Measurements from ENCODE around the gene HBZ. TPM values are rescaled to one million over a fixed set of nuclear protein-coding genes. Genes with fewer than 3 reads are reported as not detected.

The HBZ gene
- total RNA-seq, 1 experiment from 2014 or later = not detected

GRCh38 chr16:183005-183404, 30.6 kb downstream of the HBZ start:
- H3K4me3 ChIP-seq (ENCODE audit: low read length) = no peak overlapping the region
- intact Hi-C loops (cut with micrococcal nuclease) = no loop called here
- no peaks in the 10 kb centered on the region for H4K20me1 ChIP-seq (ENCODE audit: low read length)
- no peak overlapping the region for H3K4me2 ChIP-seq (ENCODE audit: low read length)
- TF ChIP-seq EZH2phosphoT487 (IDR thresholded peaks at IDR 0.05; ENCODE audit: borderline replicate concordance, low read length) (no peak), EZH2 (IDR thresholded peaks at IDR 0.05; ENCODE audit: low read length, unreplicated experiment) (no peak)
- TF ChIP-seq, protein P1, sequence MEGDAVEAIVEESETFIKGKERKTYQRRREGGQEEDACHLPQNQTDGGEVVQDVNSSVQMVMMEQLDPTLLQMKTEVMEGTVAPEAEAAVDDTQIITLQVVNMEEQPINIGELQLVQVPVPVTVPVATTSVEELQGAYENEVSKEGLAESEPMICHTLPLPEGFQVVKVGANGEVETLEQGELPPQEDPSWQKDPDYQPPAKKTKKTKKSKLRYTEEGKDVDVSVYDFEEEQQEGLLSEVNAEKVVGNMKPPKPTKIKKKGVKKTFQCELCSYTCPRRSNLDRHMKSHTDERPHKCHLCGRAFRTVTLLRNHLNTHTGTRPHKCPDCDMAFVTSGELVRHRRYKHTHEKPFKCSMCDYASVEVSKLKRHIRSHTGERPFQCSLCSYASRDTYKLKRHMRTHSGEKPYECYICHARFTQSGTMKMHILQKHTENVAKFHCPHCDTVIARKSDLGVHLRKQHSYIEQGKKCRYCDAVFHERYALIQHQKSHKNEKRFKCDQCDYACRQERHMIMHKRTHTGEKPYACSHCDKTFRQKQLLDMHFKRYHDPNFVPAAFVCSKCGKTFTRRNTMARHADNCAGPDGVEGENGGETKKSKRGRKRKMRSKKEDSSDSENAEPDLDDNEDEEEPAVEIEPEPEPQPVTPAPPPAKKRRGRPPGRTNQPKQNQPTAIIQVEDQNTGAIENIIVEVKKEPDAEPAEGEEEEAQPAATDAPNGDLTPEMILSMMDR (conservative IDR thresholded peaks at IDR 0.05; ENCODE audit: low read depth, low read length) = no peak
- H3K27me3 ChIP-seq (ENCODE audit: low read length) = peaks cover 1% of the 10 kb centered on the region
- peaks cover 5% of the 10 kb centered on the region; the same call in 1 of the 2 replicates for H3K4me1 ChIP-seq (ENCODE audit: insufficient read depth, low read length)
- ChIA-PET CTCF (interaction anchor here (0.6 kb wide), 1 partner anchor 86 kb away, joined by 6 read pairs; no protein-coding TSS in a partner anchor), POLR2A (ENCODE audit: unreplicated experiment) (no interaction called here)
- no peak overlapping the region for H3K9ac ChIP-seq (ENCODE audit: low read length)
- DNase-seq (no peak), ATAC-seq (no peak)
- BruUV-seq (replicated peaks) = no TSS peak
- H3K27ac ChIP-seq (ENCODE audit: low read length) = no peak overlapping the region
- H3K79me2 ChIP-seq (ENCODE audit: low read length) = no peaks in the 10 kb centered on the region
- no peaks in the 10 kb centered on the region for H3K9me2 ChIP-seq (replicated peaks; ENCODE audit: low read length)
- H2AFZ ChIP-seq (ENCODE audit: low read length) = no peak overlapping the region
- peaks cover 4% of the 10 kb centered on the region; the same call in 1 of the 2 replicates for H3K36me3 ChIP-seq (ENCODE audit: low read depth, low read length)
- no peaks in the 10 kb centered on the region for H3K9me3 ChIP-seq (ENCODE audit: low read length)
- no peaks in the 10 kb centered on the region for H3F3A ChIP-seq (ENCODE audit: low read length, unreplicated experiment)

GRCh38 chr16:185213-185612, 32.8 kb downstream of the HBZ start:
- Histone ChIP-seq H2AFZ (ENCODE audit: low read length) (no peak overlapping the region), H3K4me1 (ENCODE audit: insufficient read depth, low read length) (peaks cover 5% of the 10 kb centered on the region; the same call in 1 of the 2 replicates), H3K27ac (ENCODE audit: low read length) (no peak overlapping the region), H3K36me3 (ENCODE audit: low read depth, low read length) (peaks cover 11% of the 10 kb centered on the region), H3K79me2 (ENCODE audit: low read length) (no peaks in the 10 kb centered on the region), H4K20me1 (ENCODE audit: low read length) (no peaks in the 10 kb centered on the region), H3K9me2 (replicated peaks; ENCODE audit: low read length) (no peaks in the 10 kb centered on the region), H3K27me3 (ENCODE audit: low read length) (no peaks in the 10 kb centered on the region), H3K4me2 (ENCODE audit: low read length) (no peak overlapping the region), H3F3A (ENCODE audit: low read length, unreplicated experiment) (no peaks in the 10 kb centered on the region), H3K9ac (ENCODE audit: low read length) (no peak overlapping the region), H3K4me3 (ENCODE audit: low read length) (no peak overlapping the region), H3K9me3 (ENCODE audit: low read length) (no peaks in the 10 kb centered on the region)
- DNase-seq (no peak), ATAC-seq (no peak)
- no peak for TF ChIP-seq EZH2phosphoT487 (IDR thresholded peaks at IDR 0.05; ENCODE audit: borderline replicate concordance, low read length)
- TF ChIP-seq EZH2 (IDR thresholded peaks at IDR 0.05; ENCODE audit: low read length, unreplicated experiment) = no peak
- TF ChIP-seq, protein P1 (conservative IDR thresholded peaks at IDR 0.05; ENCODE audit: low read depth, low read length) = no peak
- BruUV-seq (replicated peaks) = no TSS peak
- POLR2A ChIA-PET (ENCODE audit: unreplicated experiment) = no interaction called here
- intact Hi-C loops (cut with micrococcal nuclease) = no loop called here
- CTCF ChIA-PET = no interaction called here

DNA sequence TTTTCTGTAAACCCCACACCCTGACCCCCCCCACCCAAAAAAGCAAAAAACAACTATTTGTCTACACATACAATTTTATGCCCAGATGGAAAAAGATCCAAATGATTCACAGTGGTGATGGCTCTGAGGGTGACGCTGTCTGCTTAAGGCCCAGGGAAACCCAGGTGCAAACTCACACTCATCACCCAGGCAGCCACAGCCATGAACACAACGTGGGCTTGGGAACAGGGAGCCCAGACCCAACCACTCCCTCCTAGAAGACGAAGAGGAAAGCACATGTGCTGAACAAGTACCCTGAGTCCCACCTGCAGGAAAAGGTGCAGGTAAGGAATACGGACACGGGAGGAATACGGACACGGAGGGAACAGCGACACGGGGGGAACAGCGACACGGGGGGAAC, 33.2 kb downstream of the HBZ start:
- Histone ChIP-seq H3K9ac (ENCODE audit: low read length) (no peak overlapping the region), H3K9me2 (replicated peaks; ENCODE audit: low read length) (no peaks in the 10 kb centered on the region), H3K36me3 (ENCODE audit: low read depth, low read length) (peaks cover 13% of the 10 kb centered on the region), H3K4me1 (ENCODE audit: insufficient read depth, low read length) (peaks cover 5% of the 10 kb centered on the region; the same call in 1 of the 2 replicates), H2AFZ (ENCODE audit: low read length) (no peak overlapping the region), H3K9me3 (ENCODE audit: low read length) (no peaks in the 10 kb centered on the region), H3K27me3 (ENCODE audit: low read length) (no peaks in the 10 kb centered on the region), H3K4me3 (ENCODE audit: low read length) (no peak overlapping the region), H4K20me1 (ENCODE audit: low read length) (no peaks in the 10 kb centered on the region), H3K4me2 (ENCODE audit: low read length) (no peak overlapping the region), H3K79me2 (ENCODE audit: low read length) (no peaks in the 10 kb centered on the region), H3F3A (ENCODE audit: low read length, unreplicated experiment) (no peaks in the 10 kb centered on the region), H3K27ac (ENCODE audit: low read length) (no peak overlapping the region)
- DNase-seq (no peak), ATAC-seq (no peak)
- no TSS peak for BruUV-seq (replicated peaks)
- CTCF ChIA-PET = no interaction called here
- no peak for TF ChIP-seq EZH2 (IDR thresholded peaks at IDR 0.05; ENCODE audit: low read length, unreplicated experiment)
- TF ChIP-seq, protein P1 (conservative IDR thresholded peaks at IDR 0.05; ENCODE audit: low read depth, low read length) = no peak
- intact Hi-C loops (cut with micrococcal nuclease) = no loop called here
- POLR2A ChIA-PET (ENCODE audit: unreplicated experiment) = no interaction called here
